ENCODE data around the gene PPFIA1.

- TF ChIP-seq CTCF (IDR thresholded peaks at IDR 0.05; ENCODE audit: poor library complexity) (no peak), EZH2 (IDR thresholded peaks at IDR 0.05; ENCODE audit: borderline replicate concordance) (no peak)
These were observed 68.1 kb downstream of the PPFIA1 start for GRCh38 chr11:70338594-70338993.

All from hepatocyte (in vitro differentiated cells).